Measurements from ENCODE around the gene GOSR2. TPM values are rescaled to one million over a fixed set of nuclear protein-coding genes. Genes with fewer than 3 reads are reported as not detected.

GOSR2 gene
- polyA plus RNA-seq, 1 of the 3 experiments (the other 2 are of a cell fraction): 74.2 TPM

GRCh38 chr17:46908068-46908737 is 14.8 kb upstream of the GOSR2 start:
- Histone ChIP-seq H3K9me2 (no peaks in the 10 kb centered on the region), H3K4me2 (no peak overlapping the region), H3K36me3 (replicated peaks in 1 of 2; ENCODE audit: control insufficient read depth in 1 of 2, insufficient read depth in 2 of 2, low read length in 1 of 2) (no peaks in the 10 kb centered on the region), H3K9me3 (no peaks in the 10 kb centered on the region), H3K27ac (ENCODE audit: low read depth in 2 of 2, low read length in 1 of 2) (no peak overlapping the region), H2AFZ (ENCODE audit: low read depth) (no peak overlapping the region), H3K9ac (no peak overlapping the region), H3K27me3 (ENCODE audit: insufficient read depth) (peaks cover 29% of the 10 kb centered on the region; the same call in 1 of the 2 replicates), H3K4me1 (ENCODE audit: control insufficient read depth in 1 of 2, insufficient read depth in 2 of 2, low read depth in 1 of 2, low read length in 1 of 2) (no peaks in the 10 kb centered on the region), H3F3A (replicated peaks; ENCODE audit: insufficient read depth) (no peaks in the 10 kb centered on the region), H3K79me2 (ENCODE audit: insufficient read depth) (no peaks in the 10 kb centered on the region), H3K4me3 (ENCODE audit: low read depth in 2 of 2, low read length in 1 of 2) (no peak overlapping the region), H4K20me1 (ENCODE audit: insufficient read depth) (no peaks in the 10 kb centered on the region)
- DNase-seq: no peak
- WGBS (ENCODE audit: low lambda C conversion rate): 57% methylated on average over 14 of the region's 14 CpGs
- POLR2A ChIA-PET: no interaction called here
- CTCF ChIA-PET: interaction anchor here (1.2 to 2.1 kb wide), 3 partner anchors 9 to 65 kb away, joined by 4 to 7 read pairs (median 5); no protein-coding TSS in a partner anchor
- TF ChIP-seq EP300 (IDR thresholded peaks at IDR 0.05; ENCODE audit: borderline replicate concordance in 1 of 2, low read depth in 1 of 2, low read length in 1 of 2) (no peak), FOXM1 (IDR thresholded peaks at IDR 0.05; ENCODE audit: low read depth) (no peak)
- TF ChIP-seq, protein P1, sequence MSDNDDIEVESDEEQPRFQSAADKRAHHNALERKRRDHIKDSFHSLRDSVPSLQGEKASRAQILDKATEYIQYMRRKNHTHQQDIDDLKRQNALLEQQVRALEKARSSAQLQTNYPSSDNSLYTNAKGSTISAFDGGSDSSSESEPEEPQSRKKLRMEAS (IDR thresholded peaks at IDR 0.05; ENCODE audit: low read depth): no peak

- Histone ChIP-seq H3K27me3 (ENCODE audit: insufficient read depth) (peaks cover 29% of the 10 kb centered on the region; the same call in 1 of the 2 replicates), H3K4me2 (no peak overlapping the region), H3K4me1 (ENCODE audit: control insufficient read depth in 1 of 2, insufficient read depth in 2 of 2, low read depth in 1 of 2, low read length in 1 of 2) (no peaks in the 10 kb centered on the region), H2AFZ (ENCODE audit: low read depth) (no peak overlapping the region), H3K9me3 (no peaks in the 10 kb centered on the region), H4K20me1 (ENCODE audit: insufficient read depth) (no peaks in the 10 kb centered on the region), H3K9me2 (no peaks in the 10 kb centered on the region), H3K9ac (no peak overlapping the region), H3K27ac (ENCODE audit: low read depth in 2 of 2, low read length in 1 of 2) (no peak overlapping the region), H3K36me3 (replicated peaks in 1 of 2; ENCODE audit: control insufficient read depth in 1 of 2, insufficient read depth in 2 of 2, low read length in 1 of 2) (no peaks in the 10 kb centered on the region), H3K4me3 (ENCODE audit: low read depth in 2 of 2, low read length in 1 of 2) (no peak overlapping the region), H3F3A (replicated peaks; ENCODE audit: insufficient read depth) (no peaks in the 10 kb centered on the region), H3K79me2 (ENCODE audit: insufficient read depth) (no peaks in the 10 kb centered on the region)
- WGBS (ENCODE audit: low lambda C conversion rate): 49% methylated on average over 10 of the region's 10 CpGs
- TF ChIP-seq YY1 (IDR thresholded peaks at IDR 0.05; ENCODE audit: low read depth): no peak
- no peak for TF ChIP-seq FOSL2 (IDR thresholded peaks at IDR 0.05; ENCODE audit: borderline replicate concordance, low read depth)
- TF ChIP-seq, protein P2, sequence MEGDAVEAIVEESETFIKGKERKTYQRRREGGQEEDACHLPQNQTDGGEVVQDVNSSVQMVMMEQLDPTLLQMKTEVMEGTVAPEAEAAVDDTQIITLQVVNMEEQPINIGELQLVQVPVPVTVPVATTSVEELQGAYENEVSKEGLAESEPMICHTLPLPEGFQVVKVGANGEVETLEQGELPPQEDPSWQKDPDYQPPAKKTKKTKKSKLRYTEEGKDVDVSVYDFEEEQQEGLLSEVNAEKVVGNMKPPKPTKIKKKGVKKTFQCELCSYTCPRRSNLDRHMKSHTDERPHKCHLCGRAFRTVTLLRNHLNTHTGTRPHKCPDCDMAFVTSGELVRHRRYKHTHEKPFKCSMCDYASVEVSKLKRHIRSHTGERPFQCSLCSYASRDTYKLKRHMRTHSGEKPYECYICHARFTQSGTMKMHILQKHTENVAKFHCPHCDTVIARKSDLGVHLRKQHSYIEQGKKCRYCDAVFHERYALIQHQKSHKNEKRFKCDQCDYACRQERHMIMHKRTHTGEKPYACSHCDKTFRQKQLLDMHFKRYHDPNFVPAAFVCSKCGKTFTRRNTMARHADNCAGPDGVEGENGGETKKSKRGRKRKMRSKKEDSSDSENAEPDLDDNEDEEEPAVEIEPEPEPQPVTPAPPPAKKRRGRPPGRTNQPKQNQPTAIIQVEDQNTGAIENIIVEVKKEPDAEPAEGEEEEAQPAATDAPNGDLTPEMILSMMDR (IDR thresholded peaks at IDR 0.05): no peak
- TF ChIP-seq GATA2 (CRISPR knock-in tag; IDR thresholded peaks at IDR 0.05): no peak
- TF ChIP-seq MXI1 (IDR thresholded peaks at IDR 0.05; ENCODE audit: low read depth, low read length): no peak
- TF ChIP-seq RAD21 (IDR thresholded peaks at IDR 0.05; ENCODE audit: low read length): no peak
- no peak for TF ChIP-seq TCF12 (IDR thresholded peaks at IDR 0.05)
- no peak for TF ChIP-seq MEF2A (IDR thresholded peaks at IDR 0.05; ENCODE audit: borderline replicate concordance, low read depth)
- no peak for TF ChIP-seq TAF1 (IDR thresholded peaks at IDR 0.05; ENCODE audit: borderline replicate concordance, low read depth, low read length)
- no peak for TF ChIP-seq RXRA (IDR thresholded peaks at IDR 0.05; ENCODE audit: borderline replicate concordance, low read depth)
- no peak for TF ChIP-seq ELF1 (IDR thresholded peaks at IDR 0.05)
- no peak for TF ChIP-seq NFIC (IDR thresholded peaks at IDR 0.05; ENCODE audit: borderline replicate concordance)
- ChIA-PET CTCF (interaction anchor here (0.5 to 2.9 kb wide), 6 partner anchors 9 to 952 kb away, joined by 3 to 18 read pairs (median 4); no protein-coding TSS in a partner anchor), POLR2A (no interaction called here)
- no peak for DNase-seq
These were observed 12.6 kb upstream of the GOSR2 start for GRCh38 chr17:46910179-46910927.
